ENCODE data around the gene GLRA1. TPM values are rescaled to one million over a fixed set of nuclear protein-coding genes. Genes with fewer than 3 reads are reported as not detected.
A peak's percentile ranks its signal among the peaks of the same experiment; 100 is the strongest.

The GLRA1 gene
- total RNA-seq, 4 donors from 2014 or later = not detected

GRCh38 chr5:151781201-151781600, 143.4 kb downstream of the GLRA1 start:
- Histone ChIP-seq H3K27ac (no peak overlapping the region), H3K36me3 (peaks cover 9% of the 10 kb centered on the region), H3K9me3 (no peaks in the 10 kb centered on the region), H3K27me3 (no peaks in the 10 kb centered on the region), H3K4me3 (no peak overlapping the region), H3K4me1 (peaks cover 33% of the 10 kb centered on the region)
- TF ChIP-seq CTCF (IDR thresholded peaks at IDR 0.05) (no peak), POLR2AphosphoS5 (IDR thresholded peaks at IDR 0.05) (no peak), POLR2A (IDR thresholded peaks at IDR 0.05) (no peak), EP300 (IDR thresholded peaks at IDR 0.05) (no peak)
- no peak for DNase-seq (ENCODE audit: low spot score in 2 of 2)
- 37% methylated on average over 1 of the region's 1 CpG for WGBS

- Histone ChIP-seq H3K4me3 (no peak overlapping the region), H3K27ac (no peak overlapping the region), H3K9me3 (no peaks in the 10 kb centered on the region), H3K36me3 (peaks cover 9% of the 10 kb centered on the region), H3K4me1 (peaks cover 41% of the 10 kb centered on the region), H3K27me3 (no peaks in the 10 kb centered on the region)
- DNase-seq (ENCODE audit: low spot score in 2 of 2) = no peak
- TF ChIP-seq EP300 (IDR thresholded peaks at IDR 0.05) (no peak), CTCF (IDR thresholded peaks at IDR 0.05) (no peak), POLR2A (IDR thresholded peaks at IDR 0.05) (no peak), POLR2AphosphoS5 (IDR thresholded peaks at IDR 0.05) (no peak)
- WGBS = 92% methylated on average over 11 of the region's 11 CpGs
These were observed 144.3 kb downstream of the GLRA1 start for GRCh38 chr5:151780348-151780747.

- no peaks in the 10 kb centered on the region for H3K9me3 ChIP-seq
- WGBS = 68% methylated on average over 3 of the region's 3 CpGs
- DNase-seq (ENCODE audit: low spot score in 2 of 2) = no peak
- H3K27me3 ChIP-seq = no peaks in the 10 kb centered on the region
- H3K4me3 ChIP-seq = no peak overlapping the region
- no peak for TF ChIP-seq EP300 (IDR thresholded peaks at IDR 0.05)
- no peak for TF ChIP-seq POLR2AphosphoS5 (IDR thresholded peaks at IDR 0.05)
- TF ChIP-seq CTCF (IDR thresholded peaks at IDR 0.05) = no peak
- no peak for TF ChIP-seq POLR2A (IDR thresholded peaks at IDR 0.05)
- H3K36me3 ChIP-seq = peaks cover 9% of the 10 kb centered on the region
- H3K4me1 ChIP-seq = peaks cover 43% of the 10 kb centered on the region
- H3K27ac ChIP-seq = no peak overlapping the region
These were observed 145.0 kb downstream of the GLRA1 start for GRCh38 chr5:151779531-151780125.

GRCh38 chr5:151775025-151775606, 149.5 kb downstream of the GLRA1 start:
- Histone ChIP-seq H3K27me3 (no peaks in the 10 kb centered on the region), H3K4me1 (peaks cover 55% of the 10 kb centered on the region), H3K36me3 (peaks cover 9% of the 10 kb centered on the region), H3K27ac (no peak overlapping the region), H3K9me3 (no peaks in the 10 kb centered on the region), H3K4me3 (no peak overlapping the region)
- 40% methylated on average over 3 of the region's 3 CpGs for WGBS
- DNase-seq (ENCODE audit: low spot score in 2 of 2) = no peak
- TF ChIP-seq CTCF (IDR thresholded peaks at IDR 0.05) (no peak), POLR2A (IDR thresholded peaks at IDR 0.05) (no peak), POLR2AphosphoS5 (IDR thresholded peaks at IDR 0.05) (no peak), EP300 (IDR thresholded peaks at IDR 0.05) (no peak)

- DNase-seq (ENCODE audit: low spot score in 2 of 2) = no peak
- peak overlapping the region; percentile 14 for H3K27ac ChIP-seq
- H3K27me3 ChIP-seq = no peaks in the 10 kb centered on the region
- peaks cover 57% of the 10 kb centered on the region for H3K4me1 ChIP-seq
- H3K4me3 ChIP-seq = peak overlapping the region; percentile 75
- TF ChIP-seq CTCF (IDR thresholded peaks at IDR 0.05) (no peak), EP300 (IDR thresholded peaks at IDR 0.05) (no peak), POLR2AphosphoS5 (IDR thresholded peaks at IDR 0.05) (no peak), POLR2A (IDR thresholded peaks at IDR 0.05) (no peak)
- H3K9me3 ChIP-seq = no peaks in the 10 kb centered on the region
- H3K36me3 ChIP-seq = peaks cover 7% of the 10 kb centered on the region
- 4% methylated on average over 3 of the region's 3 CpGs for WGBS
These were observed 150.7 kb downstream of the GLRA1 start for GRCh38 chr5:151773951-151774350.
